Measurements from ENCODE around the gene RAET1L. TPM values are rescaled to one million over a fixed set of nuclear protein-coding genes. Genes with fewer than 3 reads are reported as not detected.

The RAET1L gene
- total RNA-seq, 1 experiment from 2014 or later: not detected

GRCh38 chr6:150058231-150058792 lies 33.0 kb upstream of the RAET1L start (continued):
- TF ChIP-seq PRDM15 (CRISPR knock-in tag; IDR thresholded peaks at IDR 0.05): no peak
- TF ChIP-seq IRF1 (CRISPR knock-in tag; IDR thresholded peaks at IDR 0.05): no peak
- no peak for TF ChIP-seq HMGA2 (CRISPR knock-in tag; IDR thresholded peaks at IDR 0.05)
- no peak for TF ChIP-seq HMGXB4 (CRISPR knock-in tag; IDR thresholded peaks at IDR 0.05)
- no peak for TF ChIP-seq ZNF396 (CRISPR knock-in tag; IDR thresholded peaks at IDR 0.05; ENCODE audit: borderline replicate concordance)
- TF ChIP-seq ATF6 (CRISPR knock-in tag; IDR thresholded peaks at IDR 0.05): no peak
- no peak for TF ChIP-seq FOXJ3 (CRISPR knock-in tag; IDR thresholded peaks at IDR 0.05; ENCODE audit: borderline replicate concordance)
- no peak for TF ChIP-seq EMX1 (CRISPR knock-in tag; IDR thresholded peaks at IDR 0.05)
- TF ChIP-seq NR3C1 (CRISPR knock-in tag; conservative IDR thresholded peaks at IDR 0.05; ENCODE audit: low read depth): no peak
- no peak for TF ChIP-seq ZNF121 (CRISPR knock-in tag; IDR thresholded peaks at IDR 0.05)
- TF ChIP-seq ELF4 (CRISPR knock-in tag; IDR thresholded peaks at IDR 0.05; ENCODE audit: low read depth): no peak
- no peak for TF ChIP-seq SMAD3 (CRISPR knock-in tag; IDR thresholded peaks at IDR 0.05; ENCODE audit: borderline replicate concordance)

GRCh38 chr6:150057501-150057951 lies 32.2 kb upstream of the RAET1L start:
- TF ChIP-seq FOXP1 (CRISPR knock-in tag; IDR thresholded peaks at IDR 0.05; ENCODE audit: borderline replicate concordance) (no peak), FOXJ3 (CRISPR knock-in tag; IDR thresholded peaks at IDR 0.05; ENCODE audit: borderline replicate concordance) (no peak), ZNF423 (CRISPR knock-in tag; IDR thresholded peaks at IDR 0.05) (no peak), IRF2 (CRISPR knock-in tag; IDR thresholded peaks at IDR 0.05; ENCODE audit: borderline replicate concordance, low read depth) (no peak), TCF7 (CRISPR knock-in tag; IDR thresholded peaks at IDR 0.05; ENCODE audit: low read depth) (no peak), GRHL2 (CRISPR knock-in tag; IDR thresholded peaks at IDR 0.05; ENCODE audit: insufficient replicate concordance, severe bottlenecking) (no peak), HMGA2 (CRISPR knock-in tag; IDR thresholded peaks at IDR 0.05) (no peak)
- H3K4me3 Mint-ChIP-seq: no peak overlapping the region
- no peaks in the 10 kb centered on the region for H3K4me1 Mint-ChIP-seq
- CTCF ChIA-PET: no interaction called here
- peaks cover 37% of the 10 kb centered on the region for H3K27me3 Mint-ChIP-seq (ENCODE audit: low read depth)
- H3K36me3 Mint-ChIP-seq: 0 out of 2 replicates have a peak, but pooled peaks cover 2% of the 10 kb centered on the region
- no peak overlapping the region for H3K27ac Mint-ChIP-seq
- no peak for DNase-seq (ENCODE audit: low spot score)
- H3K9me3 Mint-ChIP-seq: peaks cover 27% of the 10 kb centered on the region
- POLR2A ChIA-PET: no interaction called here
- no peak for ATAC-seq

All from WTC11 (cell line).